ENCODE data around the gene ACOT8. TPM values are rescaled to one million over a fixed set of nuclear protein-coding genes. Genes with fewer than 3 reads are reported as not detected.
"Not testable (repeated sequence)": the region's sequence is repeated elsewhere in the genome, so short reads cannot be mapped to it uniquely, and the experiment has no call there.

The ACOT8 gene
- total and polyA plus RNA-seq, 2 of the 8 experiments (the other 6 are each of a cell fraction or from before 2014, with no cell fraction given) = 37.6 to 88.8 TPM

DNA sequence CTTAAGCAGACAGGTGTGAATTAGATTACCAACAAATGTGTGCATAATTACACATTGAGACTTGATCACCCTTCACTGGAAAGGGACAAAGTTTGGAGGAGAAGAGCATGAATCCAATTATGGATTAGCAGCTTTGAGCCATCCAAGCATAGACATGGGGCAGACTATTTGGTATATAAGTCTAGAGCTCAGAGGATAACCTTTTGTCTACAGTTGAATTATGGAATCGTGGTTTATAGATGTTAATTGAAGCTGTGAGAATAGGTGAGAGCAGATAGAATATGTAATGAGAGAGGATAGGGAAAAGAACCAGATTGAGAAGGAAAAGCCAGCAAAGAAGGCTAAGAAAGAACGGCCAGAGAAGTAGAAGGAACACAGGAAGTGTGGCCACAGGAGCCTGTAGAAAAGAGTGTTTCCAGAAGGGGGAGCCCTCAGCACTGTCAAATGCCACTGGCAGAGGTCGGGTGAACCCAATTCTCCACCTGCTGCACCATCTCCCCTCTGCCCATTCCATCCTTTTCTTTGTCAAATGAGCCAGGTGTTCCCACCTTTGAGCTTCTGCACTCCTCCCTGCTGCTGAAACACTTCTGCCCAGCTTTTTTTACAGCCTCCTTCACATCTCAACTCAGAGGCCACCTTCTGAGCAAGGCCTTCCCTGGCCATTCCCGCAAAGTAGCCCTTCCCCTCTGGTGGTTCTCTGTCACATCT is 58.1 kb downstream of the ACOT8 start (continued):
- peak; percentile 53; the same call in 1 of the 2 replicates for TF ChIP-seq GABPA (IDR thresholded peaks at IDR 0.05; ENCODE audit: borderline replicate concordance, insufficient read depth, low read length)

DNA sequence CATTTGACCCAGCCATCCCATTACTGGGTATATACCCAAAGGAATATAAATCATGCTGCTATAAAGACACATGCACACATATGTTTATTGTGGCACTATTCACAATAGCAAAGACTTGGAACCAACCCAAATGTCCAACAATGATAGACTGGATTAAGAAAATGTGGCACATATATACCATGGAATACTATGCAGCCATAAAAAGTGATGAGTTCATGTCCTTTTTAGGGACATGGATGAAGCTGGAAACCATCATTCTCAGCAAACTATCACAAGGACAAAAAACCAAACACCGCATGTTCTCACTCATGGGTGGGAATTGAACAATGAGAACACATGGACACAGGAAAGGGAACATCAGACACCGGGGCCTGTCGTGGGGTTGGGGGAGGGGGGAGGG is 59.2 kb downstream of the ACOT8 start:
- H2BK15ac ChIP-seq (ENCODE audit: low read length); H3K27ac ChIP-seq (ENCODE audit: low read depth, low read length); H2AFZ ChIP-seq (ENCODE audit: low read length); H3K23ac ChIP-seq (ENCODE audit: insufficient read length); H3K79me1 ChIP-seq (ENCODE audit: low read depth, low read length); FAIRE-seq; DNase-seq (ENCODE audit: low read depth in 1 of 2, low spot score in 2 of 2); H3K4me3 ChIP-seq (ENCODE audit: extremely low read depth in 1 of 4, insufficient read depth in 2 of 4, low read depth in 3 of 4, low read length in 4 of 4); POLR2A ChIA-PET (ENCODE audit: partially characterized antibody); H3K4me1 ChIP-seq (replicated peaks in 1 of 4; ENCODE audit: control insufficient read depth in 3 of 4, insufficient read depth in 4 of 4, low read length in 3 of 4); H3K18ac ChIP-seq (ENCODE audit: extremely low read depth, low read length); H4K5ac ChIP-seq (ENCODE audit: insufficient read length, low read depth, low read length); H3K4ac ChIP-seq (replicated peaks; ENCODE audit: insufficient read length, low read depth, low read length); H2BK120ac ChIP-seq (replicated peaks; ENCODE audit: low read depth, low read length); H2BK20ac ChIP-seq (ENCODE audit: low read length); H3K9me3 ChIP-seq (ENCODE audit: insufficient read depth in 2 of 2, low read depth in 1 of 2, low read length in 1 of 2); H3K27me3 ChIP-seq (replicated peaks in 1 of 4; ENCODE audit: control insufficient read depth in 3 of 4, extremely low read depth in 1 of 4, insufficient read depth in 3 of 4, low read length in 3 of 4); H4K20me1 ChIP-seq (replicated peaks in 1 of 2; ENCODE audit: control insufficient read depth in 1 of 2, insufficient read depth in 2 of 2, low read length in 2 of 2); H2BK12ac ChIP-seq (ENCODE audit: low read depth, low read length); H3K14ac ChIP-seq (ENCODE audit: insufficient read length); H4K91ac ChIP-seq (replicated peaks; ENCODE audit: insufficient read length, low read length); H3K4me2 ChIP-seq (ENCODE audit: insufficient read depth in 1 of 2, low read depth in 2 of 2, low read length in 2 of 2); H3K9ac ChIP-seq (replicated peaks in 1 of 4; ENCODE audit: extremely low read depth in 1 of 4, low read depth in 3 of 4, low read length in 3 of 4); H4K8ac ChIP-seq (ENCODE audit: extremely low read depth, insufficient read depth, low read length); H2AK5ac ChIP-seq (ENCODE audit: low read depth, low read length); H2BK5ac ChIP-seq (ENCODE audit: low read depth, low read length); H3K79me2 ChIP-seq (ENCODE audit: control insufficient read depth in 1 of 2, insufficient read depth in 2 of 2, low read length in 2 of 2); H3K23me2 ChIP-seq (ENCODE audit: low read depth, low read length); H3K56ac ChIP-seq (replicated peaks; ENCODE audit: insufficient read length, low read depth, low read length): not testable (repeated sequence)
- CTCF ChIA-PET (ENCODE audit: partially characterized antibody) = interaction anchor here (1.1 to 4.7 kb wide), 11 partner anchors 8 to 250 kb away, joined by 3 to 21 read pairs (median 10); partner anchors contain the start of genes DNTTIP1, UBE2C and WFDC3
- peaks cover 5 to 41% (median 20%) of the 10 kb centered on the region in 4 experiments; a peak in 7 of 8 replicates for H3K36me3 ChIP-seq (ENCODE audit: control insufficient read depth in 2 of 4, insufficient read depth in 4 of 4, low read length in 3 of 4)
- WGBS, 2 experiments (ENCODE audit: extremely low coverage in 1 of 2, insufficient coverage in 1 of 2, insufficient read length in 1 of 2, insufficient replicate concordance in 2 of 2, low coverage in 1 of 2, low lambda C conversion rate in 2 of 2, missing lambda C conversion rate in 1 of 2) = 94% methylated on average over 3 of the region's 3 CpGs; no CpG with 5 or more reads in 1 of the 2 experiments

All from H1 (cell line).